ENCODE data around the gene RAB6B. TPM values are rescaled to one million over a fixed set of nuclear protein-coding genes. Genes with fewer than 3 reads are reported as not detected.

The RAB6B gene
- total and polyA plus RNA-seq, 5 donors, result 23.6 to 48.1 (median 34.8) TPM

- Histone ChIP-seq H3K27me3 (ENCODE audit: control insufficient read depth, insufficient read depth) (no peaks in the 10 kb centered on the region), H3K9me3 (ENCODE audit: control insufficient read depth, low read length) (no peaks in the 10 kb centered on the region), H3K4me3 (ENCODE audit: low read length) (no peak overlapping the region), H3K4me1 (ENCODE audit: control insufficient read depth, insufficient read depth, low read length) (peaks cover 4% of the 10 kb centered on the region), H3K27ac (ENCODE audit: low read length) (no peak overlapping the region)
- DNase-seq, result no peak
- ATAC-seq, result no peak
- WGBS, result 94% methylated on average over 11 of the region's 11 CpGs
- intact Hi-C loops (cut with DNase I), result no loop called here
Measured at GRCh38 chr3:133884887-133885711, 10.6 kb downstream of the RAB6B start.

DNA sequence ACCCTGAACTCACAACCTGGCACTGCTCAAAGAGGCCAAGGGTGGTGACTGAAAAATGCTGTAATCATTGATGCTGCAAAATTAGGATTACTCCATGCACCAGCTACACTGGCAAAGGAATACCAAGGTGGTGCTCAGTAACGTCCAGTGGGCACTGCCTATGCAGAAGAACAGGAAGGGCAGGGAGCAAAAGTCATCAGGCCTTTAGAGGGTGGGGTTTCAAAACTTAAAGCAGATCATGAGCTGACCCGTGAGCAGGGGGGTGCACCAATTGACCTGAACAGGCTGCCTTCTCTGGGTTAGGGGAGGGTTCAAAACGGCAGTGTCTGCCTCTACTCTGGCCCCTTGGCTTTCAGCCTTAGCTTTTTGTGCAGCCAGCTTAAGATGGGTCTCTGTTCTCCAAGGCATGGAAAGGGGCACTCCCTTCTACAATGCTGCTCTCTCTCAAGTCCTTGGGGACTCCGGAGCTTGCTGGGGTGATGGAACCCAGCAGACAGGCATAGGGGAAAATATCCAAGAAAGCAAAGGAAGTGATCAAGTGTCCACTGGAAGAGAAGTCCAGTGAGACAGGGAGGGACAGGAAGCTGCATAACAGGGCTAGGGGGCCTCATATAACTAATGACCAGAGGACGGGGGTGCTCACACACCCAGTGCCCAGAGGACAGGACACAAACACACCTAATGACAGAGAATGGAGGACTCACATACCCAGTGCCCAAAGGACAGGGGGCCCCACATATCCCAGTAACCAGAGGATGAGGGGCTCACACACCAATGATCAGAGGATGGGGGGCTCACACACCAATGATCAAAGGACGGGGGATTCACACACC lies 11.4 kb downstream of the RAB6B start:
- no peak for ATAC-seq
- H3K27ac ChIP-seq (ENCODE audit: low read length), result no peak overlapping the region
- 74% methylated on average over 6 of the region's 6 CpGs for WGBS
- H3K9me3 ChIP-seq (ENCODE audit: control insufficient read depth, low read length), result no peaks in the 10 kb centered on the region
- intact Hi-C loops (cut with DNase I), result no loop called here
- peaks cover 4% of the 10 kb centered on the region for H3K4me1 ChIP-seq (ENCODE audit: control insufficient read depth, insufficient read depth, low read length)
- H3K4me3 ChIP-seq (ENCODE audit: low read length), result no peak overlapping the region
- no peak for DNase-seq
- H3K27me3 ChIP-seq (ENCODE audit: control insufficient read depth, insufficient read depth), result no peaks in the 10 kb centered on the region

GRCh38 chr3:133883641-133884040 lies 12.0 kb downstream of the RAB6B start:
- Histone ChIP-seq H3K4me3 (ENCODE audit: low read length) (no peak overlapping the region), H3K4me1 (ENCODE audit: control insufficient read depth, insufficient read depth, low read length) (peaks cover 4% of the 10 kb centered on the region), H3K27ac (ENCODE audit: low read length) (no peak overlapping the region), H3K27me3 (ENCODE audit: control insufficient read depth, insufficient read depth) (no peaks in the 10 kb centered on the region), H3K9me3 (ENCODE audit: control insufficient read depth, low read length) (no peaks in the 10 kb centered on the region)
- DNase-seq (no peak), ATAC-seq (no peak)
- intact Hi-C loops (cut with DNase I), result no loop called here

- no peak overlapping the region for H3K27ac ChIP-seq (ENCODE audit: low read length)
- DNase-seq, result no peak
Measured at GRCh38 chr3:133882986-133883586, 12.6 kb downstream of the RAB6B start.

DNA sequence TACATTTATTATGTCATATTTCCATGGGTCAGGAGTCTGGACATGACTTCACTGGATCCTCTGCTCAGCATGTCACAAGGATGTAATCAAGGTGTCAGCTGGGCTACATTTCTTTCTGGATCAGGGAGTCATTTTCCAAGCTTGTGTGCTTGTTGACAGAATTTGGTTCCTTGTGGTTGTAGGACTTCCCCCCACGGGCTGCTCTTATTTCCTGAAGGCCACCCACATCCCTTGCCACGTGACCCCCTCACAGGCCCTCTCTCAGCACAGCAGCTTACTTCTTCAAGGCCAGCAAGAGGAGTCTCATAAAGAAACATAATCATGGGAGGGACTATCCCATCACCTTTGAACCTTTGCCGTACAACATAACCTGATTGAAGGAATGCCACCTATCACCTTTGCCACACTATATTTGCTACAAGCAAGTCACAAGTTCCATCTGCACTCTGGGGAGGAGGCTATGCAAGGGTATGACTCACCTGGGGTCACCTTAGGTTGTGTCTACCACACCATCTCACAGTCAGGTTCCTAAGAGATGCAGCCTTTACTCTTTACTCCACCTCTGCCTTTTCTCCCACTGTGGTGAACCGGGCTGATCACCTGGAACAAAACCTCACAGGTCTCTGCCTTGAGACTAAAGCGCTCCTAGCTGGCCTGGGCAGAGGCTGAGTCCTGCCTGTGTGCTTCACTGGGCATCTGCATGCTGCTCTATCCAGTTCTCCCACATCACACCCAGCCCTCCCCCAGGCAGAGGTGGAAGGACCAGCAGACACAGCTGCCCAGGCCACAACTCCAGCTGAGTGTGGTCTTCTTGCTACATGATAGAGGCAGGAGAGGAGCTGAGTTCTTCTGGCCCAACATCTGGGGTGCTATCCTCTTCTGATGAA lies 13.5 kb downstream of the RAB6B start:
- intact Hi-C loops (cut with DNase I), result no loop called here
- no peaks in the 10 kb centered on the region for H3K9me3 ChIP-seq (ENCODE audit: control insufficient read depth, low read length)
- ATAC-seq, result no peak
- no peak overlapping the region for H3K27ac ChIP-seq (ENCODE audit: low read length)
- no peak for DNase-seq
- no peaks in the 10 kb centered on the region for H3K27me3 ChIP-seq (ENCODE audit: control insufficient read depth, insufficient read depth)
- H3K4me1 ChIP-seq (ENCODE audit: control insufficient read depth, insufficient read depth, low read length), result peaks cover 4% of the 10 kb centered on the region
- WGBS, result 76% methylated on average over 5 of the region's 5 CpGs
- H3K4me3 ChIP-seq (ENCODE audit: low read length), result no peak overlapping the region

More at GRCh38 chr3:133882986-133883586, 12.6 kb downstream of the RAB6B start:
- 74% methylated on average over 3 of the region's 3 CpGs for WGBS
- no peak for ATAC-seq
- H3K9me3 ChIP-seq (ENCODE audit: control insufficient read depth, low read length), result no peaks in the 10 kb centered on the region
- no peak overlapping the region for H3K4me3 ChIP-seq (ENCODE audit: low read length)
- H3K27me3 ChIP-seq (ENCODE audit: control insufficient read depth, insufficient read depth), result no peaks in the 10 kb centered on the region
- intact Hi-C loops (cut with DNase I), result no loop called here
- peaks cover 4% of the 10 kb centered on the region for H3K4me1 ChIP-seq (ENCODE audit: control insufficient read depth, insufficient read depth, low read length)

- intact Hi-C loops (cut with DNase I), result no loop called here
- 87% methylated on average over 1 of the region's 1 CpG for WGBS
- peaks cover 4% of the 10 kb centered on the region for H3K4me1 ChIP-seq (ENCODE audit: control insufficient read depth, insufficient read depth, low read length)
- no peaks in the 10 kb centered on the region for H3K27me3 ChIP-seq (ENCODE audit: control insufficient read depth, insufficient read depth)
- H3K9me3 ChIP-seq (ENCODE audit: control insufficient read depth, low read length), result no peaks in the 10 kb centered on the region
- ATAC-seq (no peak), DNase-seq (no peak)
- no peak overlapping the region for H3K4me3 ChIP-seq (ENCODE audit: low read length)
- no peak overlapping the region for H3K27ac ChIP-seq (ENCODE audit: low read length)
Measured at GRCh38 chr3:133881492-133881891, 14.2 kb downstream of the RAB6B start.

DNA sequence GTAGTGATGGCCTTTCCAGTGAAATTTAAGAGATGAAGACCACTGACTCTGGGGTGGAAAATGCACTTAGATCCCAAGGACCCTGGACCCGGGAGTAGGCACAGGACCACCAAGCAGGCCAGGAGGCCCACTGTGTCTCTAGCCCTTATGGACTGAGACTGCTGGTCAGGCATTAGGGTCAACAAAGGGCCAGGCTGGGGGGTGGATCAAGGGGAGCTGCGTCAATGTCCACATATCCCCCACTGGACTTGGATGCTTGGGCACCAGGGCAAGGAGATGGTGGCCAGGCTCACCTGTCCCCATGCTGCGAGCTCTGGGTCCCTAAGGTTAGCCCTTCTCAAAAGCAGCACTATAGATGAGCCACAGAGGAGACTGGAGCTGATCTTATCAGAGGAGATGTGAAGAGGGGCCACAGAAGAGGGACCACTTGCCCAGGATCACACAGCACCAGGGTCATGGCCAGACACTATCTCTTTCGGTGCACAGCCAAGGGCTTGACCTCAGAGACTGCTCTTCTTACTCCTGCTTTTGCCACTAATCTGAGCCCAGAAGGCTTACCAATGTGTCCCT lies 14.7 kb downstream of the RAB6B start:
- no peak overlapping the region for H3K27ac ChIP-seq (ENCODE audit: low read length)
- DNase-seq (no peak), ATAC-seq (no peak)
- no peak overlapping the region for H3K4me3 ChIP-seq (ENCODE audit: low read length)
- no peaks in the 10 kb centered on the region for H3K9me3 ChIP-seq (ENCODE audit: control insufficient read depth, low read length)
- H3K27me3 ChIP-seq (ENCODE audit: control insufficient read depth, insufficient read depth), result no peaks in the 10 kb centered on the region
- H3K4me1 ChIP-seq (ENCODE audit: control insufficient read depth, insufficient read depth, low read length), result peaks cover 4% of the 10 kb centered on the region
- intact Hi-C loops (cut with DNase I), result no loop called here
- 92% methylated on average over 4 of the region's 4 CpGs for WGBS

- ATAC-seq (no peak), DNase-seq (no peak)
- Histone ChIP-seq H3K9me3 (ENCODE audit: control insufficient read depth, low read length) (no peaks in the 10 kb centered on the region), H3K4me1 (ENCODE audit: control insufficient read depth, insufficient read depth, low read length) (peaks cover 4% of the 10 kb centered on the region), H3K4me3 (ENCODE audit: low read length) (no peak overlapping the region), H3K27ac (ENCODE audit: low read length) (no peak overlapping the region), H3K27me3 (ENCODE audit: control insufficient read depth, insufficient read depth) (no peaks in the 10 kb centered on the region)
- 86% methylated on average over 5 of the region's 5 CpGs for WGBS
- intact Hi-C loops (cut with DNase I), result no loop called here
Measured at GRCh38 chr3:133880287-133880686, 15.4 kb downstream of the RAB6B start.

DNA sequence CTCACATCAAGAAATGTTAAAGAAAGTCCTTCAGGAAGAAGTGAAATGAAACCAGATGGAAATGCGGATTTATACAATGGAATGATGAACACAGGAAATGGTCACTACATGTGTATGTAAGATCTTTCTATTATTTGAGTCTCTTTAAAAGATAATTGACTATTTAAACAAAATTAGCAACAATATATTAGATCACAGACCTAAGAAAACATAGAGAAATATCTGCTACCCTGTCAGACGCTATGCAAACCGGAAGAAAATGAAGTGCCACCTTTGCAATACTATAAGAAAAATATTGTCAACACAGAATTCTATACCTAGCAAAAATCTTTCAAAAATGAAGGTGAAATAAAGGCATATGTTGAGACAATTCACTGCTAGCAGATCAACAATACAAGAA lies 17.2 kb downstream of the RAB6B start:
- Histone ChIP-seq H3K9me3 (ENCODE audit: control insufficient read depth, low read length) (no peaks in the 10 kb centered on the region), H3K27me3 (ENCODE audit: control insufficient read depth, insufficient read depth) (no peaks in the 10 kb centered on the region), H3K4me1 (ENCODE audit: control insufficient read depth, insufficient read depth, low read length) (no peaks in the 10 kb centered on the region), H3K27ac (ENCODE audit: low read length) (no peak overlapping the region), H3K4me3 (ENCODE audit: low read length) (no peak overlapping the region)
- intact Hi-C loops (cut with DNase I), result no loop called here
- DNase-seq (no peak), ATAC-seq (no peak)
- WGBS, result 90% methylated on average over 3 of the region's 3 CpGs

DNA sequence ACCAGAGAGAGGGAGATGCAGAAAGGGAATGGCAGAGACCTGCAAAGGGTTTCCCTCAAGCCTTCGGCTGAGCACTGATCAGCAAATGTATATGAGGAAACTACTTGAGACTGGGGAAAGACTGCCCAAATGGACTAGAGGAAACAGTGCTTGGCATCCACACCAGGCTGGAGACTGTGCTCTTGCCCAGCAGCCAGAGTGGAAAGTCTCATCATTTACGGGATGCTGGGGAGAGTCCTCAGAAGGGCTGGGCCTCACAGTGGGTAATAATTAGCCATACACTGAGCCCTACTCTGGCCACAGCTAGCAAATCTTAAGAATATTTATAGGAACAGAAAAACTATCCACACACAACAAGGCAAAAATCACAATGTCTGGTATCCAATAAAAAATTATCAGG lies 18.5 kb downstream of the RAB6B start:
- ATAC-seq, result no peak
- Histone ChIP-seq H3K4me1 (ENCODE audit: control insufficient read depth, insufficient read depth, low read length) (no peaks in the 10 kb centered on the region), H3K27ac (ENCODE audit: low read length) (no peak overlapping the region), H3K4me3 (ENCODE audit: low read length) (no peak overlapping the region), H3K9me3 (ENCODE audit: control insufficient read depth, low read length) (no peaks in the 10 kb centered on the region), H3K27me3 (ENCODE audit: control insufficient read depth, insufficient read depth) (no peaks in the 10 kb centered on the region)
- WGBS, result 93% methylated on average over 2 of the region's 2 CpGs
- intact Hi-C loops (cut with DNase I), result no loop called here
- DNase-seq, result no peak
